ENCODE results near the gene PRPF18.

- TF ChIP-seq CTCF (IDR thresholded peaks at IDR 0.05) (no peak), POLR2AphosphoS5 (IDR thresholded peaks at IDR 0.05) (no peak), POLR2A (IDR thresholded peaks at IDR 0.05) (no peak)
Observed at GRCh38 chr10:13597909-13598308, 11.1 kb downstream of the PRPF18 start.
